PFSK-1 (cell line): ENCODE measurements around the gene PIWIL4.

Experiments
- REST ChIP-seq, 2 experiments: IDR thresholded peaks; 2 replicates each; pipeline versions ENCODE4 v1.6.1 to v1.8.0; 2011 to 2012; ENCODE audit warnings: low read depth in 2 of 2, low read length in 2 of 2, control low read depth in 1 of 2, inconsistent platforms in 1 of 2, mild to moderate bottlenecking in 1 of 2, moderate library complexity in 1 of 2; ENCODE audit not compliant: insufficient read depth in 1 of 2
- SIN3A ChIP-seq: IDR thresholded peaks from 2 replicates; pipeline ENCODE4 v1.6.1; 2012; ENCODE audit warnings: mild to moderate bottlenecking, low read length, moderate library complexity, borderline replicate concordance; ENCODE audit not compliant: insufficient read depth

DNA sequence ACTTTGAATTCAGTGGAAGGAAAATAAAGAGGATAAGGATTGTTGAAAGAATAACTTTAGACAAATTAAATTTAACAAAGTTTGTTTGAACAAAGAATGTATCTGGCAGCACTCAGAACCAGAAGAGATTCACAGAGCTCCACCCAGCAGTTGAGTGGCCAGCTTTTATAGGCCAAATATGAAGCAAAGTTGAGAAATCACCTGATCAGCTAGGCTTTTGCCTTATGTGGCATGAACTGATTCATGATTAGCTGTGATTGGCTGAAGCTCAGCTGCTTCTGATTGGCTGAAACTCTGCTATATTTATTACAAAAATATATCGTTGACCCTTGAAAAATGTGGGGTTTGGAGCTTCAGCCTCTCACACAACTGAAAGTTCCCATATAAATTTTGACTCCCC is 62.6 kb downstream of the PIWIL4 start:
- TF ChIP-seq SIN3A (no peak), REST (IDR thresholded peaks at IDR 0.05; ENCODE audit: insufficient read depth in 1 of 2, low read depth in 2 of 2, low read length in 2 of 2) (no peak)
